NCI-H2196 (cell line): ENCODE data around the gene WDR4.
"Not testable (repeated sequence)": the region's sequence is repeated elsewhere in the genome, so short reads cannot be mapped to it uniquely, and the experiment has no call there.

Experiments
- DNase-seq: peaks from one replicate; lab custom pipeline; 2025; ENCODE audit not compliant: unreplicated experiment; lab: John Stamatoyannopoulos, UW

The WDR4 gene

GRCh38 chr21:42853621-42854020 lies 25.7 kb downstream of the WDR4 start:
- DNase-seq, result no peak

- no peak for DNase-seq
Measured at GRCh38 chr21:42852925-42853570, 26.3 kb downstream of the WDR4 start.

GRCh38 chr21:42851812-42852665 lies 27.3 kb downstream of the WDR4 start:
- DNase-seq, result no peak

GRCh38 chr21:42850866-42851391 lies 28.4 kb downstream of the WDR4 start:
- DNase-seq, result no peak

- DNase-seq, result no peak
Measured at GRCh38 chr21:42850463-42850862, 28.9 kb downstream of the WDR4 start.

GRCh38 chr21:42849759-42850412 lies 29.5 kb downstream of the WDR4 start:
- DNase-seq, result no peak

GRCh38 chr21:42848932-42849758 lies 30.2 kb downstream of the WDR4 start:
- no peak for DNase-seq

- not testable (repeated sequence) for DNase-seq
Measured at GRCh38 chr21:42848144-42848931, 31.0 kb downstream of the WDR4 start.

- no peak for DNase-seq
Measured at GRCh38 chr21:42847726-42848125, 31.6 kb downstream of the WDR4 start.

GRCh38 chr21:42847051-42847707 lies 32.2 kb downstream of the WDR4 start:
- DNase-seq, result no peak

- no peak for DNase-seq
Measured at GRCh38 chr21:42846221-42846620, 33.1 kb downstream of the WDR4 start.

- no peak for DNase-seq
Measured at GRCh38 chr21:42845296-42845965, 33.9 kb downstream of the WDR4 start.

- DNase-seq, result no peak
Measured at GRCh38 chr21:42844411-42845113, 34.8 kb downstream of the WDR4 start.

- DNase-seq, result no peak
Measured at GRCh38 chr21:42843056-42843455, 36.3 kb downstream of the WDR4 start.

- DNase-seq, result not testable (repeated sequence)
Measured at GRCh38 chr21:42841916-42842655, 37.3 kb downstream of the WDR4 start.

GRCh38 chr21:42841156-42841915 lies 38.0 kb downstream of the WDR4 start:
- DNase-seq, result no peak
